GM19240 (cell line): ENCODE measurements around the gene SLC35B3.
"Not testable (repeated sequence)": the region's sequence is repeated elsewhere in the genome, so short reads cannot be mapped to it uniquely, and the experiment has no call there.

Source experiments
- DNase-seq: peaks from one replicate; pipeline ENCODE4 v3.0.0; 2011; ENCODE audit warnings: low spot score; ENCODE audit not compliant: insufficient read length

Gene SLC35B3

GRCh38 chr6:8435093-8435844 lies at the start of gene SLC35B3:
SLC35B3 (minus strand) TSS chr6:8435545.
- DNase-seq: peak; percentile 75

GRCh38 chr6:8483650-8484049 lies 48.3 kb upstream of the SLC35B3 start:
- DNase-seq: no peak

GRCh38 chr6:8481727-8482126 lies 46.4 kb upstream of the SLC35B3 start:
- no peak for DNase-seq

GRCh38 chr6:8478418-8478817 lies 43.1 kb upstream of the SLC35B3 start:
- DNase-seq: no peak

GRCh38 chr6:8476656-8477055 lies 41.3 kb upstream of the SLC35B3 start:
- no peak for DNase-seq

- DNase-seq: no peak
Measured at GRCh38 chr6:8468552-8469356, 33.4 kb upstream of the SLC35B3 start.

- DNase-seq: no peak
Measured at GRCh38 chr6:8462694-8463093, 27.3 kb upstream of the SLC35B3 start.

- DNase-seq: no peak
Measured at GRCh38 chr6:8462169-8462568, 26.8 kb upstream of the SLC35B3 start.

GRCh38 chr6:8446391-8446790 lies 11.0 kb upstream of the SLC35B3 start:
- DNase-seq: no peak

GRCh38 chr6:8445930-8446329 lies 10.6 kb upstream of the SLC35B3 start:
- DNase-seq: not testable (repeated sequence)

- DNase-seq: no peak
Measured at GRCh38 chr6:8442150-8442549, 6.8 kb upstream of the SLC35B3 start.

- no peak for DNase-seq
Measured at GRCh38 chr6:8441452-8441851, 6.1 kb upstream of the SLC35B3 start.

GRCh38 chr6:8439601-8440268 lies 4.4 kb upstream of the SLC35B3 start:
- no peak for DNase-seq

GRCh38 chr6:8437813-8438212 lies 2.5 kb upstream of the SLC35B3 start:
- no peak for DNase-seq

- DNase-seq: no peak
Measured at GRCh38 chr6:8436966-8437365, 1.6 kb upstream of the SLC35B3 start.

- no peak for DNase-seq
Measured at GRCh38 chr6:8435845-8436168, 462 bp upstream of the SLC35B3 start.

- DNase-seq: no peak
Measured at GRCh38 chr6:8434727-8435092, 635 bp downstream of the SLC35B3 start.

GRCh38 chr6:8432614-8433013 lies 2.7 kb downstream of the SLC35B3 start:
- no peak for DNase-seq

- no peak for DNase-seq
Measured at GRCh38 chr6:8429821-8430220, 5.5 kb downstream of the SLC35B3 start.

GRCh38 chr6:8426544-8426943 lies 8.8 kb downstream of the SLC35B3 start:
- not testable (repeated sequence) for DNase-seq

- DNase-seq: no peak
Measured at GRCh38 chr6:8420031-8420588, 15.2 kb downstream of the SLC35B3 start.

GRCh38 chr6:8415913-8416312 lies 19.4 kb downstream of the SLC35B3 start:
- DNase-seq: no peak
